ENCODE data around the gene WARS2.

DNA sequence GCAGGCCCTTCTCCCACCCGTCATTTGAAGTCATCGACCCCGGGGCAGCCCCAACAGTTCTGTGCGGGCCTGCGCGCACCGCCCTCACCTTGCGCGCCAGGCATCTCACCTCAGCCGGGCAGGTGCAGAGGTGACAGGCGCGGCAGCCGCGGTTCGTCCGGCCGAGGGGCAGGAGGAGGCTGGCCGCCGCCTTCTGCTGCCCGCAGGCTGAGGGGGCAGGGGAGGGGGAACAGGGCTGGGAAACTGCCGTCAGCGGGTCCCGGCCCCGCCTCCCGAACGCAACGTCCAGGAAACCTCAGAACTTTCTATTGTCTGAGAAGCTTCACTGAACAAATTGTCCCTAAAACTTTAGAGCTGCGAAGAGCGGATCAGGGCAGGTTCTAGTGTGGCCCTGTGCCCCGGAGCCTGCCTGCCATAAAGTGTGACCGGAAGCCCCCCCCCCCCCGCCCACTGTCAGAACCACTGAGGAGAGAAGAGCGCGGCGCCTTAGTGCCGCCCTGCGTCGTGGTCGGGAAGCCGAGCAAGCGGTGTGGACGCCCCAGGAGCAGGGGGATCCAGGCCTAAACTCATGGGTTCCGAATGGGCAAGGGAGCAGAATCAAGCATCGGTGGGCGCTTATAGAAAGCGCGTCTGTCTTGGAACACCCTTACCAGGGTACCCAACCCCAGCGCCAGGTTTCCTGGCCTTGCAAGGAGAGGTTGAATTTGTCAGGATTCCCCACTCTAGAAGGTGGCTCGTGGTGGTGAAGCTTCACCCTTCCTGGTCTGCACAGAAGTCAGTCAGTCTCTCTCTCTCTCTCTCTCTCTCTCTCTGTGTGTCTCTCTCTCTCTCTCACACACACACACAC, 139.0 kb downstream of the WARS2 start:
- TF ChIP-seq, protein P1, sequence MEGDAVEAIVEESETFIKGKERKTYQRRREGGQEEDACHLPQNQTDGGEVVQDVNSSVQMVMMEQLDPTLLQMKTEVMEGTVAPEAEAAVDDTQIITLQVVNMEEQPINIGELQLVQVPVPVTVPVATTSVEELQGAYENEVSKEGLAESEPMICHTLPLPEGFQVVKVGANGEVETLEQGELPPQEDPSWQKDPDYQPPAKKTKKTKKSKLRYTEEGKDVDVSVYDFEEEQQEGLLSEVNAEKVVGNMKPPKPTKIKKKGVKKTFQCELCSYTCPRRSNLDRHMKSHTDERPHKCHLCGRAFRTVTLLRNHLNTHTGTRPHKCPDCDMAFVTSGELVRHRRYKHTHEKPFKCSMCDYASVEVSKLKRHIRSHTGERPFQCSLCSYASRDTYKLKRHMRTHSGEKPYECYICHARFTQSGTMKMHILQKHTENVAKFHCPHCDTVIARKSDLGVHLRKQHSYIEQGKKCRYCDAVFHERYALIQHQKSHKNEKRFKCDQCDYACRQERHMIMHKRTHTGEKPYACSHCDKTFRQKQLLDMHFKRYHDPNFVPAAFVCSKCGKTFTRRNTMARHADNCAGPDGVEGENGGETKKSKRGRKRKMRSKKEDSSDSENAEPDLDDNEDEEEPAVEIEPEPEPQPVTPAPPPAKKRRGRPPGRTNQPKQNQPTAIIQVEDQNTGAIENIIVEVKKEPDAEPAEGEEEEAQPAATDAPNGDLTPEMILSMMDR (IDR thresholded peaks at IDR 0.05), result no peak
- no peak for TF ChIP-seq POLR2AphosphoS5 (IDR thresholded peaks at IDR 0.05)
- TF ChIP-seq EP300 (IDR thresholded peaks at IDR 0.05), result no peak

All from sigmoid colon (tissue), 4 donors.